Kidney capillary endothelial cell (primary cell): ENCODE measurements around the gene PLCXD1.
"Not testable (repeated sequence)": the region's sequence is repeated elsewhere in the genome, so short reads cannot be mapped to it uniquely, and the experiment has no call there.

Source experiments
- DNase-seq: peaks from one replicate; pipeline ENCODE4 v3.0.0-alpha.2; 2018; ENCODE audit warnings: low spot score

Gene PLCXD1, protein sequence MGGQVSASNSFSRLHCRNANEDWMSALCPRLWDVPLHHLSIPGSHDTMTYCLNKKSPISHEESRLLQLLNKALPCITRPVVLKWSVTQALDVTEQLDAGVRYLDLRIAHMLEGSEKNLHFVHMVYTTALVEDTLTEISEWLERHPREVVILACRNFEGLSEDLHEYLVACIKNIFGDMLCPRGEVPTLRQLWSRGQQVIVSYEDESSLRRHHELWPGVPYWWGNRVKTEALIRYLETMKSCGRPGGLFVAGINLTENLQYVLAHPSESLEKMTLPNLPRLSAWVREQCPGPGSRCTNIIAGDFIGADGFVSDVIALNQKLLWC

DNA sequence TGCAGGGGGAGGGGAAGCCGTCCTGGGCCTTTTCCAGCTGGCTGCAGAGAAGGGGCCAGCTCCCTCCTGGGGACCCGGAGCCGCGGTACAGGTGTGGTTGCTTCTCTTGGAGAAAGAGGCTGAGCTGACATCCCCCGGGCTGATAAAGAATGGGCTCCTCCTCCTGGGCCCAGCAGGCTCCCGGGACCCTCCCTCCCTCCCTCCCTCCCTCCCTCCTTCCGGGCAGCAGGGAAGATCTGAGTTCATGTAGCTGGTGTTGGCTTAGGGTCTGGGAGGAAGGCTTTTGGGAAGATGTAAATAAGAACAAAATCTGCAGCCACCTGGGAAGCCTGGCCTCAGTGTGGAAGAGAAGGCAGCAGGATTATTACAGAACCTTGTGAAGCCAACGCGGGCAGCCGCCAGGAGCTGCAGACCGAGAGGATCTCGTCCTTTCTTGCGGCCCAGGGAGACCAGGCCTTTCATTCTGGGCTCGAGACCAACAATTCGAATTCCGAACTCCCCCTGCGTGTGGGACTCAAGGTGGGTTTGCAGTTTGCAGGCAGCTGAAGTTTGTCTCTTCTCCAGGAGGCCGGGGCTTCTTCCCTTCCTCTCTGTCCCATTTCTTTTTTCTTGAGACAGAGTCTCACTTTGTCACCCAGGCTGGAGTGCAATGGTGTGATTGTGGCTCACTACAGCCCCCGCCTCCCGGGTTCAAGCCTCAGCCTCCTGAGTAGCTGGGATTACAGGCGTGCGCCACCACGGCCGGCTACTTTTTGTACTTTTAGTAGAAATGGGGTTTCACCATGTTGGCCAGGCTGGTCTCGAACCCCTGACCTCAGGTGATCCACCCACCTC, at the start of gene PLCXD1:
Gene PLCXD1 (plus strand): TSS at position 216 of the 834 bp plus-strand sequence. CDS start 2,807 bp downstream, outside the sequence.
- no peak for DNase-seq

DNA sequence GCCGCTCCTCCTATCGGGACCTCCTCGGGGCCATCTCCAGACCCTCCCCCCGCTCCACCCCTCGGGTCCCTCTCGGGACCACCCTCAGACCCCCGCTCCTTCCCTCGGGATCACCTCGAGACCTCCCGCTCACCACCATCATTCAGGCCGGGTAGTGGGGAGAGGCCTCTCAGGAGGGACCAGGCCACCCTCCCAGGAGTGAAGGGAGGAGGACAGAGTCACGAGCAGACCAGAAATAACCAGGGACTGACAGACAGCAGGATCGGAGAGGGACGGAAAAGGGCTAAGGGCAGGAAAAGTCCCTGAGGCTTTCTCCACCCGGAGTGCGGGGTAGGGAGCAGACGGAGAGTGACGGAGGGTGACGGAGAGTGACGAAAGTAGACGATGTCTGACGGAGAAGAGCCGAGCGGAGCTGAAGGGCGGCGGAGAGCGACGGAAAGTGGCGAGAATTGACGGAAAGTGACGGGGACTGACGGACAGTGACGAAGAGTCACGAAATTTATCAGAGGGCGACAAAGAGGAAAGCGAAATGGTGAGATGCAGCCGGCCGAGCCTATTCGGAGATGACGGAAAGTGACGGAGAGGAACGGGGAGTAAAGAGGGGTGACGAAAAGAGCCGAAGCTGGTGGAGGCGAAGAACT, 49.4 kb upstream of the PLCXD1 start:
- not testable (repeated sequence) for DNase-seq

DNA sequence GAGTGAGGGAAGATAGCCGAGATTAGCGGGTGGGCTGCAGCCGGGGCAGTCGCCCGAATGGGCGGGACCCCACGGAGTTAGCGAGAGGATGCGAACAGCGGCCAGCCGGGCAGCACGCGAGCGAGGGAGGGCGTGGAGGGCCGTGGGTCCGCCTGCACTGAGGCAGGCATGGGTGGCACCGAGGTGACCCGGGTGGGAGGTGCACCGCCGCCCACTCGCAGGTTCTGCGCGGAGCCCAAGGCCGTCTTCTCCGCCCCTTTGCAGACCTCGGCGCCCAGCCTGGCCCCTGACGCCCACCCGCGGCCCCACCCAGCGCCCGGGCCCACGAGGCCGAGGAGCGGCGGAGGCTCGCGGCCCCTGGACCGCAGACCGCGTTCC, 48.9 kb upstream of the PLCXD1 start:
- not testable (repeated sequence) for DNase-seq

DNA sequence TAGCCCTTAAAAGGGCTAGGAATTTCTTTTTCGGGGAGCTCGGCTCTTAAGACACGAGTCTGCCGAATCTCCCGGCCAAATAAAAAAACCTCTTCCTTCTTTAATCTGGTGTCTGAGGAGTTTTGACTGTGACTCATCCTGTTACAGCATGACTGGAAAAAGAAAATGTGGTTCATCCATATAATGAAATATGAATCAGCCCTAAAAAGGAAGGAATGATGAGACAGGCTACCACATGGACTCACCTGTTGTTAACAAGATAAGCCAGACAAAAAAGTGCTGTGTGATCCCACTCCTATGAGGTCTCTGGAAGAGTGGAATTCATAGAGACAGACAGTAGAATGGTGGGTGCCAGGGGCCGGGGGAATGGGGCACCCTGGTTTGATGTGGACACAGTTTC, 45.0 kb upstream of the PLCXD1 start:
- DNase-seq = not testable (repeated sequence)

DNA sequence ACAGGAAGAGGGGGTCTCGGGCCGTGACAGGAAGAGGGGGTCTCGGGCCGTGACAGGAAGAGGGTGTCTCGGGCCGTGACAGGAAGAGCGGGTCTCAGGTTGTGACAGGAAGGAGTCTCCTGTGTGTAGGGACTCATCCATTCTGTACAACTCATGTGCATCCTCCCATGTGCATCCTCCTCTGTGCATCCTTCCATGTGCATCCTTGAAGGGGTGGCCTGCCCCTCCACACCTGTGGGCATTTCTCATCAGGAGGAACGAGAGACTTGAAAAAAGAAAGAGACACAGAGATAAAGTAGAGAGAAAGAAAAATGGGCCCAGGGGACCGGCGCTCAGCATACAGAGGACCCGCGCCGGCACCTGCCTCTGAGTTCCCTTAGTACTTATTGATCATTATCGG, 30.2 kb upstream of the PLCXD1 start:
- DNase-seq = no peak

DNA sequence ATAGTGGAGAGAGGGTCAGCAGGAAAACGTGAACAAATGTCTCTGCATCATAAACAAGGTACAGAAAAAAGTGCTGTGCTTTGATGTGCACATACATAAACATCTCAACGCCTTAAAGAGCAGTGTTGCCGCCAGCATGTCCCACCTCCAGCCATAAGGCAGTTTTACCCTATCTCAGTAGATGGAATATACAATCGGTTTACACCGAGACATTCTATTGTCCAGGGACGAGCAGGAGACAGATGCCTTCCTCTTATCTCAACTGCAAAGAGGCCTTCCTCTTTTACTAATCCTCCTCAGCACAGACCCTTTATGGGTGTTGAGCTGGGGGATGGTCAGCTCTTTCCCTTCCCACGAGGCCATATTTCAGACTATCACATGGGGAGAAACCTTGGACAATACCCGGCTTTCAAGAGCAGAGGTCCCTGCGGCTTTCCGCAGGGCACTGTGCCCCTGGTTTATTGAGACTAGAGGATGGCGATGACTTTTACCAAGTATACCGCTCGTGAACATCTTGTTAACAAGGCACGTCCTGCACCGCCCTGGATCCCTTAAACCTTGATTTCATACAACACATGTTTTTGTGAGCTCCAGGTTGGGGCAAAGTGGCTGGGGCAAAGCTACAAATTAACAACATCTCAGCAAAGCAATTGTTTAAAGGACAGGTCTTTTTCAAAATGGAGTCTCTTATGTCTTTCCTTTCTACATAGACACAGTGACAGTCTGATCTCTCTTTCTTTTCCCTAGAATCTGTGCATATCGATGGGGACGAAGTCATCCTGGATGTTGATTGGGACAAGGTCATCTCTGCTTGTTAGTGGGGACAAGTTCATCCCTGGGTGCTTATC, 29.6 kb upstream of the PLCXD1 start:
- not testable (repeated sequence) for DNase-seq

DNA sequence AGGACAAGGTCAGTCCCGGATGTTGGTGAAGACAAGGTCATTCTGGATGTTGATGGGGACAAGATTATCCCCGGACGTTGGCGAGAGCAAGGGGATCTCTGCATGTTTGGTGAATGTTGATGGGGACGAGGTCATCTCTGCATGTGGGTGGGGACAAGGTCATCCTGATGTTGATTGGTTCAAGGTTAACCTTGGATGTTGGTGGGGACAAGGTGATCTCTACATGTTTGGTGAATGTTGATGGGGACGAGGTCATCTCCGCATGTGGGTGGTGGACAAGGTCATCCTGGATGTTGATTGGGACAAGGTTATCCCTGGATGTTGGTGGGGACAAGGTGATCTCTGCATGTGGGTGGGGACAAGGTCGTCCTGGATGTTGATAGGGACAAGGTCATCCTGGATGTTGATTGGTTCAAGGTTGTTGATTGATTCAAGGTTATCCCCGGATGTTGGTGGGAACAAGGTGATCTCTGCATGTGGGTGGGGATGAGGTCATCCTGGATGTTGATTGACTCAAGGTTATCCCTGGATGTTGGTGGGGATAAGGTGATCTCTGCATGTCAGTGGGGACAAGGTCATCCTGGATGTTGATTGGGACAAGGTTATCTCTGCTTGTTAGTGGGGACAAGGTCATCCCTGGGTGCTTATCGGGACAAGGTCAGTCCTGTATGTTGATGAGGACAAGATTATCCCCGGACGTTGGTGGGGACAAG, 28.8 kb upstream of the PLCXD1 start:
- DNase-seq = no peak

DNA sequence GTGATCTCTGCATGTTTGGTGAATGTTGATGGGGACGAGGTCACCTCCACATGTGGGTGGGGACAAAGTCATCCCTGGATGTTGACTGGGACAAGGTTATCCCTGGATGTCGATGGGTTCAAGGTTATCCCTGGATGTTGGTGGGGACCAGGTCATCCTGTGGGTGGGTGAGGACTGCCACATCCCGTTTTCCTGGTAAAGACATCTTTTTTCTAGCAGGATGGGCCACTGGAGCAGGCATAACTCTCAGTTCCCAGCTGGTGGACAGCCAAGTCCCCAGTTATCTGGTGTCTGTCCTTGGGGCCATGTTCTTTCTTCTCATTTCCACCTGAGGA, 28.3 kb upstream of the PLCXD1 start:
- DNase-seq = no peak

DNA sequence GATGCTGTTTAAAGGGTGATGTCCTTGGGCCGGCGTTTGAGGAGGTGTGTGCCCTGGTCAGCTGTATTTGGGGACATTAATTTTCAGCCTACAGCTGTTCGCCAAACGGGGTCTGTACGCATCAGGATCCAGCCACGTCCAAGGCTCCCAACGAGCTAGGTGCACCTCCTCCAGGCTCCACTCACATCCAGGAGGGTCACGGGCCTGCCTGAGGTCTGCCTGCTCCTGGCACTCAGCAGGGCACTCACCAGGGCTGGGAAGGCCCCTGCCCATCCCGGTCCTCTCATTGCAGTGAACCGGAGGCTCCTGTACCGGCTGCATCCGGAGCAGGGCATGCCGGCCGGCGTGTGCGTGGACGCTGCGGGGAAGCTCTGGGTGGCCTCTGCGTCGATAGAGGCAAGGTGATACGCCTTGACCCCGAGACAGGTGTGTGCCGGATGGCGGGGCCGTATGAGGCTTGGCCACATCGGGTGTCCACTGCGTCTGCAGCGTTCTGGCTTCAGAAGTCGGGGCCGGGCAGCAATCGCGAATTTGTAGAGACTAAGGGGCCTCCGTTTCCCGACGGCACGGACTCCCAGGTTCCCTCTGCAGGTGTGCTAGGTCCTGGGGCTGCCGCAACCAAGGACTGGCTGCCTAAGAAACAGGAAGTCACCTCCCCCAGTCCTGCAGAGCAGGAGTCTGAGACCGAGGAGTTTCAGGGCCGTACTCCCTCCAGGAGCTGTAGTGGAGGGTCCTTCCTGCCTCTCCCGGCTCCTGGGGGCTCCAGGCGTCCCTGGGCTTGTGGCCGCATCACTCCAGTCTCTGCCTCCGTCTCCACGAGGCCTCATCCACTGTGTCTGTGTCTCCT, 27.5 kb upstream of the PLCXD1 start:
- no peak for DNase-seq

DNA sequence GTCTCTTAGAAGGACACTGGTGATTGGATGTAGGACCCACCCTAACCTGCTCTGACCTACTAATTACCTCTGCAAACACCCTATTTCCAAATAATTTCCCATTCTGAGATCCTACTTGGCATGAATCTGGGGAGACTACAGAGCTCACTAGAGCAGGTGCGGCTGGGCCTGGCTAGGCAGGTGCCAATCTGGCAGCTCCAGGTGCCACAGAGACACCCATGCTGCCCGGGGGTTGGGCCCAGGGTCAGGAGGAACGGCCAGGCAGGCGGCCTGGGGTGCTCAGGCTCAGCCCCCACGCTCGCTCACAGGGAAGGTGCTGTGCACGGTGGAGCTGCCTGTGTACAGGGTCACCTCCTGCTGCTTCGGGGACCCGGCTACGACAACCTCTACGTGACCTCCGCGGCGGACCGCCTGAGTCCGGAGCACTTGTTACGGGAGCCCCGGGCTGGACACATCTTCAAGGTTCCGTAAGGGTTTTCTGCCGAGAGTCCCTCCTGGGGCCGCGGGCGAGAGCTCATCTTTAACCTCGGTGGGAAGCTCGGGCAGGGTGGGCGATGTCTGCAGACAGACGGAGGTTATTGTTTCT, 26.5 kb upstream of the PLCXD1 start:
- DNase-seq = no peak

DNA sequence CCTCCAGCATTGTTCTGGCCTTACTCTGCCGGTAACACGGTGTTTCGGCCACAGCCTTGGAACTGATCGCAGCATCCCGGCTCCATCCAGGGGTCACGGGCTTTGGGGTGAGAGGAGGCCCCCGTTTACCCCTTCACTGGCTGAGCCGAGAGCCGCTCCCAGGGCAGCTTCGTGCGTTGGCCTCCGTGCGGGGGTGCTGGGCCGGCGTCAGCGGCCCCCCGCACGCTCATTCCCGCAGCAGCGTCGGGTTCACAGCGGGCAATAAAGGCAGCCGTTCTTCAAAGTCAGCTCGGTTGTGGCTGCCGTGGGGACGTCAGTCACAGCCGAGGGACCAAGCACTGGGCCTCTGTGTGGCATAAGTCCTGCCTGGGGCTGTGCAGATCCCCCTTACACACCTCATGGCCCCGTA, 25.3 kb upstream of the PLCXD1 start:
- DNase-seq = no peak

DNA sequence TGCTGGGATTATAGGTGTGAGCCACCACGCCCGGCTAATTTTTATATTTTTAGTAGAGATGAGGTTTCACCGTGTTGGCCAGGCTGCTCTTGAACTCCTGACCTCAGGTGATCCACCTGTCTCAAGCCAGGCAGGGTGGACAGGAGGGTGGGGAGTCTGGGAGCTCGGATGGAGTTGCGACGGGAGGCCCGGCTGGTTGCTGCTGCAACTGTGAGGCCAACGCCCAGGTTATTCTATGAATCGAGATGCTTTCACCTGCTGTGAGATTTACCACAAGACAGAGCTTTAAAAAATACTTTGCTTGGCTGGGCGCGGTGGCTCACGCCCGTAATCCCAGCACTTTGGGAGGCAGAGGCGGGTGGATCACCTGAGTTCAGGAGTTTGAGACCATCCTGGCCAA, 24.1 kb upstream of the PLCXD1 start:
- DNase-seq = not testable (repeated sequence)

DNA sequence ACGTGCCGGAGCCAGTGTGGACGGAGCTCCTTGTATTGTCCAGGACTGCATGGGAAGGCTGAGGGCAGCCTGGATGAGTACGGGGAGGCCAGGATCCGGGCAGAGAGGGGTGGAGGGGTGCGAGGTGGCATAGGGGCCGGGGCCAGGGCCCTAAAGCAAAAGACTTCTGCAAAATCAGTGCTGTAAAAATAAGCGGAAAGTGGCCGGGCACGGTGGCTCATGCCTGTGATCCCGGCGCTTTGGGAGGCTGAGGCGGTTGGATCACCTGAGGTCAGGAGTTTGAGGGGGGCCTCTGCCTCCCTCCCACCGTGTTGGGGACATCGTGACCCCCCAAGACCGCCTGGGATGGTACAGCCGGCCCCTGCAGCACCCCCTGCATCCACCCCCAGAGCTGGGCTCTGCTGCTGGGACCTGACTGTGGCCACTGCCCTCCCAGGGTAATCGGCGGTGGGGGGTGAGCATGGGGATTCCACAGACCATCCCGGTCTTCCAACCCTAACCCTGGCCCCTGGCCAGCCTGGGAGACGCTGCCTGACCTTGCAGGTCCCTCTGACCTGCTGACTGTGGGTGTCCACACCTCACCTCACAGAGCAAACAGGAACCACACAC, 23.4 kb upstream of the PLCXD1 start:
- DNase-seq = no peak

DNA sequence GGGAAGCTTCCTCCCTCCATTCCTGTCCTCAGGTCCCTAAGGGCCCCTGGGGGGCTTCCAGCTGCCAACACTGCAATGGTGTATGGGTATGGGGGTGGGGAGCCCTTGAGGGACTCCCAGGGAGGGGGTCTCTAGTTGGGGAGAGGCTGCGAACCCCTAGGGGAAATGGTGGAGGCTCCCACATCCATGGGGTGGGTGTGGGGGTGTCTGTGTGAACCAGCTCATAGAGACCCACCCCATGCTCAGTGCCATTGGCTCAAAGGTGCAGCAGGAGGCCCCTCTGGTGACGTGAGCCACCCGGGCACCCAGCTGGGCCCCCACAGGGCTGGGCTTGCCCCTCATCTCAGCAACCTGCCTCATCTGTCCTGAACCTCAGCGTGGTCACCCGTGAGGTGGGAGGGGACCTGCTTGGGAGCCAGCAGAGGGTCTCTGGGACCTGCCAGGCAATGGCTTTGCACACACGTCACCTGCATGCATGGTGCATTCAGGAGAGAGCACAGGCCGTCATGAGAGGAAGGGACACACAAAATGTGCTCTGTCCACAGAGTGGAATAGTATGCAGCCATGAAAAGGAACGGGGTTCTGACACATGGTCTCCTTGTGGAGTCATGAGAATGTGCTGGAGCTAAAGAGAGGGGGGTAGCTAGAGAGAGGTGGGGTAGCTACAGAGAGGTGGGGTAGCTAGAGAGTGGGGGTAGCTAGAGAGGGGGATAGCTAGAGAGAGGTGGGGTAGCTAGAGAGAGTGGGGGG, 22.7 kb upstream of the PLCXD1 start:
- DNase-seq = no peak

DNA sequence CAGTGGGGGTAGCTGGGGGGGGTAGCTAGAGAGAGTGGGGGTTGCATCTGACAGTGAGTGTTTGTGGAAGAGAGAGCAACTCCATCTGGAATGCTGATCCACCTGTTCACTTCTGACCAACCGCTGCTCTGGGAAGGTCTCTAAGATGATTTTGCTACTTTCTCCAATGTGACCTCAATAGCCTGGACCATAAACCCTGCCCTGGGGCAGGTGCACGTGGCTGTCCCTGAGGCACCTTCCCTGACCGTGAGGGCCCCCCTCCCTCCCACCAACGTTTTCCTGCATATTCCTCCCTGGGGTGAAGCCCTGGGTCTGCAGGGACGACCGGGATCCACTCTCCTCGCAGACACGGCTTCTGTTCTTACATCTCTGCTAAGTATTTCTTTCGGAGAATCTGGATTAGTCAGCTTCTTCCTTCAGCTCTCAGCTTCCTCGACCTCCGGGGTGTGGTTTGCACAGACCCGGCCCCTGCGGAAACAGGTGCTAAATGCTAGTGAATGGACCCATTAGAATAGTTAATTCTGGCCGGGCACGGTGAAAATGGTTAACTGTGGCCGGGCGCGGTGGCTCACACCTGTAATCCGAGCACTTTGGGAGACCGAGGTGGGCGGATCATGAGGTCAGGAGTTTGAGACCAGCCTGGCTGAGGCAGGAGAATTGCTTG, 21.4 kb upstream of the PLCXD1 start:
- no peak for DNase-seq

DNA sequence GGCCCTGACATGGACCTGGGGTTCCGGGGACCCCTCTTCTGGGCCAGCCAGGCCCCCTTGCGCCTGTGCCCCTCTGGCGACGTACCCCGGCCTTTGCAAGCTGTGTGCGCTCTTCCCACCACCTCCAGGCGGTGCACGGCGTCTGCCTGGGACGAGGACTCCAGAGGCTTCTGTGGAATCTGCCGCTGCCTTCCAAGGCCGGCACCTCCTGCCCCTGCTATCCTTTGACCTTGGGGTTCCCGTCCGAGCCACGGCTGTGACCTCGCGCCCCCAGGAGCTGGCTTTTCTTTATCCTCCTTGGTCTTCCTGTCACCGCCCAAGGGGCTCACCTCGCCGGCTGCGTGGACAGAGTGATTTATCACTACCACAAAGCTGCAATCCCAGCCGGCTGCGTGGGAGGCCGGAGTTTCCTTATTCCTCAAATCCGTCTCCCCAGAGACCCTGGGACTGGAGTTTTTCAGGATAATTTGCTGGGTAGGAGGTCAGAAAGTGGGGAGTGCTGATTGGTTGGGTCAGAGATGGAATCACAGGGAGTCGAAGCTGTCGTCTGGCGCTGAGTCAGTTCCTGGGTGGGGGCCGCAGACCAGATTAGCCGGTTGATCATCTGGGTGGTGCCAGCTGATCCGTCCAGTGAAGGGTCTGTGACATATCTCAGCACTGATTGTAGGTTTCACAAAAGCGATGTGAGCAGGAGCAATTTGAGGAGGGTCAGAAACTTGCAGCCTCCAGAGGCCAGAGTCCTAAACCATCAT, 19.8 kb upstream of the PLCXD1 start:
- no peak for DNase-seq

DNA sequence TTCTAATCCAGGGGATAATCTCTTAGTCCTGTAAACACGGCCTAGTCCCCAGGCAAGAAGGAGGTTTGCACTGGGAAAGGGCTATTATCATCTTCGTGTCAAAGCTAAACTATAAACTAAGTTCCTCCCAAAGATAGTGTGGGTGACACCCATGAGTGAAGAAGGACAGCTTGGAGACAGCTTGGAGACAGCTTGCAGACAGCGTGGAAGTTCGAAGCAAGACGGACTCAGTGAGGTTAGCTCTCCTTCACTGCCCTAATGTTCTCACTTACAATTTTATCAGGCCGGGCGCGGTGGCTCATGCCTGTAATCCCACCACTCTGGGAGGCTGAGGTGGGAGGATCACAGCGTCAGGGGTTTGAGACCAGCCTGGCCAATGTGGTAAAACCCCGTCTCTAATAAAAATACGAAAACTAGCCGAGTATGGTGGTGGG, 19.2 kb upstream of the PLCXD1 start:
- no peak for DNase-seq
